HepG2 (cell line): ENCODE results near the gene ZNF101. TPM values are rescaled to one million over a fixed set of nuclear protein-coding genes. Genes with fewer than 3 reads are reported as not detected.

Source experiments
- ATAC-seq: fragments of 200-7000 bp; cut with Tn5 transposase; 3 replicates; pipeline ENCODE4 v1.9.1; 2020; ENCODE audit warnings: mild to moderate bottlenecking, moderate library complexity
- BruUV-seq: library from RNA; stranded (reverse); fragments of 400-500 nt; replicated peaks from 2 replicates; lab custom pipeline; 2021; lab: Mats Ljungman, UMichigan
- CTCF ChIA-PET: fragments of 300-600 bp; formaldehyde crosslinking; extraction: SDS; loops from one replicate; lab custom pipeline; 2021; ENCODE audit warnings: low total read pairs, inconsistent platforms, low intra/inter-chr PET ratio; lab: Yijun Ruan, JAX
- POLR2A ChIA-PET: fragments of 350-600 bp; sonication (Branson Sonifier 250); formaldehyde crosslinking; loops from one replicate; lab custom pipeline; 2020; ENCODE audit warnings: antibody characterized with exemption, inconsistent platforms; lab: Yijun Ruan, JAX
- DNase-seq: peaks from one replicate; pipeline ENCODE4 v3.0.0-alpha.2; 2015; ENCODE audit warnings: low spot score
- FAIRE-seq: peaks from 3 replicates; lab custom pipeline; 2011; peaks lifted over from hg19 to GRCh38; lab: Jason Lieb, UNC
- H2AFZ ChIP-seq: one replicate; pipeline ENCODE4 v1.6.1; 2011; ENCODE audit warnings: low read length, inconsistent platforms
- H3K27ac ChIP-seq: fragments of 300-600 bp; 3 replicates; pipeline ENCODE4 v1.8.0; 2011; ENCODE audit warnings: mixed run types, mild to moderate bottlenecking, mixed read lengths, low read length, inconsistent platforms; ENCODE audit not compliant: insufficient read depth; ENCODE audit errors: extremely low read length
- H3K27me3 ChIP-seq, 2 experiments: fragments of 200-600 bp in 1 of 2; 2 replicates in 1 of 2; 3 replicates in 1 of 2; pipeline versions ENCODE4 v1.6.0 to v1.8.0; 2011; ENCODE audit warnings: low read length in 2 of 2, mild to moderate bottlenecking in 2 of 2, moderate library complexity in 2 of 2, inconsistent platforms in 1 of 2; ENCODE audit not compliant: insufficient read depth in 2 of 2, control insufficient read depth in 1 of 2
- H3K36me3 ChIP-seq, 2 experiments: fragments of 200-600 bp in 1 of 2; replicated peaks in 1 of 2; 2 replicates in 1 of 2; 3 replicates in 1 of 2; pipeline versions ENCODE4 v1.5.1 to v1.8.0; 2011; ENCODE audit warnings: low read length in 2 of 2, inconsistent platforms in 1 of 2; ENCODE audit not compliant: insufficient read depth in 2 of 2, control insufficient read depth in 1 of 2
- H3K4me1 ChIP-seq: 2 replicates; pipeline ENCODE4 v1.5.1; 2012; ENCODE audit warnings: low read length, inconsistent platforms; ENCODE audit not compliant: insufficient read depth
- H3K4me2 ChIP-seq: 2 replicates; pipeline ENCODE4 v1.6.0; 2011; ENCODE audit warnings: low read depth, low read length, inconsistent platforms
- H3K4me3 ChIP-seq, 3 experiments: fragments of 200-600 bp in 1 of 3; sonication (generic), shearing (Covaris generic) in 1 of 3; replicated peaks in 1 of 3; 2 replicates each; pipeline ENCODE4 v1.5.1; 2011 to 2016; ENCODE audit warnings: low read length in 3 of 3, inconsistent platforms in 2 of 3, low read depth in 2 of 3, mild to moderate bottlenecking in 2 of 3, control low read depth in 1 of 3, mixed read lengths in 1 of 3; ENCODE audit not compliant: insufficient read depth in 1 of 3
- H3K79me2 ChIP-seq: one replicate; pipeline ENCODE4 v1.6.1; 2011; ENCODE audit warnings: low read length, inconsistent platforms; ENCODE audit not compliant: insufficient read depth
- H3K9ac ChIP-seq: 2 replicates; pipeline ENCODE4 v1.6.0; 2011; ENCODE audit warnings: mild to moderate bottlenecking, low read depth, low read length, inconsistent platforms; ENCODE audit not compliant: insufficient read depth
- H3K9me3 ChIP-seq: 2 replicates; pipeline ENCODE4 v1.5.1; 2012; ENCODE audit warnings: mild to moderate bottlenecking, low read length
- H4K20me1 ChIP-seq: 2 replicates; pipeline ENCODE4 v1.6.0; 2011; ENCODE audit warnings: inconsistent platforms, mild to moderate bottlenecking, low read length, moderate library complexity; ENCODE audit not compliant: insufficient read depth
- FOXJ3 ChIP-seq: sonication (generic); formaldehyde crosslinking; IDR thresholded peaks from 2 replicates; pipeline ENCODE4 v1.4.0; 2020; ENCODE audit warnings: missing genetic modification reagents, mild to moderate bottlenecking, borderline replicate concordance
- HCFC1 ChIP-seq: fragments of 150-350 bp; IDR thresholded peaks from 2 replicates; pipeline ENCODE4 v1.6.1; 2014; ENCODE audit warnings: low read depth, low read length
- NR1H2 ChIP-seq: sonication (generic); formaldehyde crosslinking; IDR thresholded peaks from 2 replicates; pipeline ENCODE4 v1.8.1; 2022; ENCODE audit warnings: low read depth, missing genetic modification reagents, borderline replicate concordance
- RBM22 ChIP-seq: fragments of 200-400 bp; formaldehyde crosslinking; optimal IDR thresholded peaks from 2 replicates; pipeline ENCODE3; 2017; ENCODE audit warnings: mild to moderate bottlenecking, low read length, moderate library complexity
- SIN3B ChIP-seq: fragments of 150-350 bp; IDR thresholded peaks from 2 replicates; pipeline ENCODE4 v1.6.1; 2014; ENCODE audit warnings: low read length
- ZNF101 ChIP-seq: sonication (generic); formaldehyde crosslinking; IDR thresholded peaks from 2 replicates; pipeline ENCODE4 v1.4.0; 2020; ENCODE audit warnings: mild to moderate bottlenecking, low read depth, missing genetic modification reagents, borderline replicate concordance
- ZNF24 ChIP-seq: fragments of 450-650 bp; IDR thresholded peaks from 2 replicates; pipeline ENCODE4 v1.6.1; 2017; ENCODE audit warnings: antibody characterized with exemption, mild to moderate bottlenecking
- ZNF337 ChIP-seq: sonication (generic); formaldehyde crosslinking; IDR thresholded peaks from 2 replicates; pipeline ENCODE4 v1.5.1; 2020; ENCODE audit warnings: missing genetic modification reagents, low read depth, mild to moderate bottlenecking, borderline replicate concordance
- ZNF780A ChIP-seq: sonication (generic); formaldehyde crosslinking; IDR thresholded peaks from 2 replicates; pipeline ENCODE4 v1.8.0; 2022; ENCODE audit warnings: mild to moderate bottlenecking, missing genetic modification reagents, moderate library complexity
- WGBS: methylation state at CpG from one replicate; pipeline ENCODE4 v1.1.6; 2017; ENCODE audit warnings: low lambda C conversion rate; 5-methylcytosine and 5-hydroxymethylcytosine counted together
- in situ Hi-C: cut with HindIII; loops from 2 replicates; pipeline ENCODE4 v1.10.0; 2017; ENCODE audit warnings: low pct_unique_long_range_greater_than_20kb; ENCODE audit not compliant: extremely low pct_ligation_motif_present
- intact Hi-C: fragments of 100-400 bp; cut with micrococcal nuclease; formaldehyde crosslinking; loops from one replicate; pipeline ENCODE4 v1.10.0; 2022; ENCODE audit not compliant: unreplicated experiment
- polyA plus RNA-seq, 8 experiments: library from polyadenylated mRNA; depleted of rRNA in 3 of 8; stranded (reverse) in 7 of 8; unstranded in 1 of 8; fragments of >200 nt; fragmentation: Illumina TruSeq in 4 of 8; extraction: Trizol in 4 of 8; gene quantifications; 2 replicates each; pipeline versions ENCODE4 v1.2.1 to v1.2.3, GENCODE V29; 2011 to 2016; ENCODE audit warnings: low read depth in 4 of 8, missing spikeins in 1 of 8, mixed read lengths in 1 of 8; ENCODE audit not compliant: insufficient read depth in 1 of 8
- total RNA-seq, 5 experiments: library from RNA; depleted of rRNA; stranded (reverse); fragments of >200 nt; fragmentation: Illumina TruSeq; extraction: Trizol; gene quantifications; 2 replicates each; pipeline ENCODE4 v1.2.3, GENCODE V29; 2016; ENCODE audit warnings: low read depth in 1 of 5
- TF ChIP-seq, protein P1 (sequence below), 2 experiments: IDR thresholded peaks; 2 replicates each; pipeline ENCODE4 v1.6.1; 2011 to 2012; ENCODE audit warnings: low read length in 2 of 2, borderline replicate concordance in 1 of 2, low read depth in 1 of 2, mild to moderate bottlenecking in 1 of 2, moderate library complexity in 1 of 2
- TF ChIP-seq, protein P2 (sequence below): sonication (generic); formaldehyde crosslinking; IDR thresholded peaks from 2 replicates; pipeline ENCODE4 v1.8.0; 2022; ENCODE audit warnings: mild to moderate bottlenecking, missing genetic modification reagents
- TF ChIP-seq, protein P3 (sequence below): sonication (generic); formaldehyde crosslinking; IDR thresholded peaks from 2 replicates; pipeline ENCODE4 v1.5.0; 2020; ENCODE audit warnings: missing genetic modification reagents
- TF ChIP-seq, protein P4 (sequence below): sonication (generic); formaldehyde crosslinking; IDR thresholded peaks from 2 replicates; pipeline ENCODE4 v1.4.0; 2020; ENCODE audit warnings: missing genetic modification reagents

ZNF101 gene
- total and polyA plus RNA-seq, 2 of the 13 experiments (the other 11 are each of a cell fraction or from before 2014, with no cell fraction given) = 12.9 to 28.9 TPM

DNA sequence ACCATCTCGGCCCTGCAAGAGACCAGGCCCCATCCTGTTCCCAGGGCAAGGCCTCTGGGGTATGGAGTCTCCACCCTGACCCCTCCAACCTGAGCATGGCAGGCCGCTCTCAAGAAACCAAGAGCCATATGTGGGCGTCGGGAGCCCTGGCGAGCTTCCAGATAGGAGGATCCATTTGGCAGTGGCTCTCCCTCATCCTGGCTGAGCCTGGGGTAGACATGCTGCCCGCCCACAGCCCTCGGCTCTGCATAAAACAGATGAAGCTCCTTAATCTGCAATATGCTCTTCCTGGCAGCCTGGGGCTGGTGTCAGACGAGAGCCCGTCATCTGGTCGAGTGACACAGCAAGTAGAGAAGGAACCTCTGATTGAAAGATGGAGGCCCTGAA lies 11.2 kb upstream of the ZNF101 start (continued):
- TF ChIP-seq, protein P1, sequence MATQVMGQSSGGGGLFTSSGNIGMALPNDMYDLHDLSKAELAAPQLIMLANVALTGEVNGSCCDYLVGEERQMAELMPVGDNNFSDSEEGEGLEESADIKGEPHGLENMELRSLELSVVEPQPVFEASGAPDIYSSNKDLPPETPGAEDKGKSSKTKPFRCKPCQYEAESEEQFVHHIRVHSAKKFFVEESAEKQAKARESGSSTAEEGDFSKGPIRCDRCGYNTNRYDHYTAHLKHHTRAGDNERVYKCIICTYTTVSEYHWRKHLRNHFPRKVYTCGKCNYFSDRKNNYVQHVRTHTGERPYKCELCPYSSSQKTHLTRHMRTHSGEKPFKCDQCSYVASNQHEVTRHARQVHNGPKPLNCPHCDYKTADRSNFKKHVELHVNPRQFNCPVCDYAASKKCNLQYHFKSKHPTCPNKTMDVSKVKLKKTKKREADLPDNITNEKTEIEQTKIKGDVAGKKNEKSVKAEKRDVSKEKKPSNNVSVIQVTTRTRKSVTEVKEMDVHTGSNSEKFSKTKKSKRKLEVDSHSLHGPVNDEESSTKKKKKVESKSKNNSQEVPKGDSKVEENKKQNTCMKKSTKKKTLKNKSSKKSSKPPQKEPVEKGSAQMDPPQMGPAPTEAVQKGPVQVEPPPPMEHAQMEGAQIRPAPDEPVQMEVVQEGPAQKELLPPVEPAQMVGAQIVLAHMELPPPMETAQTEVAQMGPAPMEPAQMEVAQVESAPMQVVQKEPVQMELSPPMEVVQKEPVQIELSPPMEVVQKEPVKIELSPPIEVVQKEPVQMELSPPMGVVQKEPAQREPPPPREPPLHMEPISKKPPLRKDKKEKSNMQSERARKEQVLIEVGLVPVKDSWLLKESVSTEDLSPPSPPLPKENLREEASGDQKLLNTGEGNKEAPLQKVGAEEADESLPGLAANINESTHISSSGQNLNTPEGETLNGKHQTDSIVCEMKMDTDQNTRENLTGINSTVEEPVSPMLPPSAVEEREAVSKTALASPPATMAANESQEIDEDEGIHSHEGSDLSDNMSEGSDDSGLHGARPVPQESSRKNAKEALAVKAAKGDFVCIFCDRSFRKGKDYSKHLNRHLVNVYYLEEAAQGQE (IDR thresholded peaks at IDR 0.05; ENCODE audit: borderline replicate concordance in 1 of 2, low read depth in 1 of 2, low read length in 2 of 2) = no peak
- no peak for TF ChIP-seq RBM22

DNA sequence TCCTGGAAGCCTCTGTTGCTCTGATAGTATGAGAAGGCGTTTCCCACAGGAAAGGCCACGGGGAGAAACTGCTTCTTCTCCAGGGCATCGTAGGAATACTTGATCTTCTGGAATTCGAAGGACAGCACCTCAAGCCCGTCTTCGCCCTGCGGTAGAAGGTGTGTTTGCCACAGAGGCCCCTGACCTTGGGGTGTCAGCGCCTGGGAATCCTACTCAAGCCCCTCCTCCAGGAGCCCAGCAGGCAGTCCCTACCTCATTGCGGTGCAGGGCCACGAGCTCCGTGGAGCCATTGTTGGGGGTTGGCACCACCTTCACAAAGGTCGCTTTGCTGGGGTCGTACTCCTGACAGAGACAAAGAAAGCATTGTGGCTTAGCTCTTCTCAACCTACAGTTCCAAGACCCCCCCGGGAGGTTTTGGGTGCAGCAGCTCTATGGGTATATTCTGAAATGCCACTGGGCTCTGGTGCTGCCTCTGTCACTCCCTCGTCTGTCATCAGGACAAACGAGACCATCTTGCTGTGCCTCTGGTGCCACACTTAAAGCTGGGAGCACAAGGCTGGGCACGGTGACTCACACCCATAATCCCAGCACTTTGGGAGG lies 8.9 kb upstream of the ZNF101 start:
- TF ChIP-seq ZNF24 (no peak), ZNF780A (CRISPR knock-in tag) (no peak), FOXJ3 (no peak), ZNF101 (no peak), SIN3B (no peak), NR1H2 (CRISPR knock-in tag) (no peak), HCFC1 (no peak), ZNF337 (CRISPR knock-in tag) (no peak)
- TF ChIP-seq, protein P2, sequence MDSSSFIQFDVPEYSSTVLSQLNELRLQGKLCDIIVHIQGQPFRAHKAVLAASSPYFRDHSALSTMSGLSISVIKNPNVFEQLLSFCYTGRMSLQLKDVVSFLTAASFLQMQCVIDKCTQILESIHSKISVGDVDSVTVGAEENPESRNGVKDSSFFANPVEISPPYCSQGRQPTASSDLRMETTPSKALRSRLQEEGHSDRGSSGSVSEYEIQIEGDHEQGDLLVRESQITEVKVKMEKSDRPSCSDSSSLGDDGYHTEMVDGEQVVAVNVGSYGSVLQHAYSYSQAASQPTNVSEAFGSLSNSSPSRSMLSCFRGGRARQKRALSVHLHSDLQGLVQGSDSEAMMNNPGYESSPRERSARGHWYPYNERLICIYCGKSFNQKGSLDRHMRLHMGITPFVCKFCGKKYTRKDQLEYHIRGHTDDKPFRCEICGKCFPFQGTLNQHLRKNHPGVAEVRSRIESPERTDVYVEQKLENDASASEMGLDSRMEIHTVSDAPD (CRISPR knock-in tag) = no peak
- TF ChIP-seq, protein P3, sequence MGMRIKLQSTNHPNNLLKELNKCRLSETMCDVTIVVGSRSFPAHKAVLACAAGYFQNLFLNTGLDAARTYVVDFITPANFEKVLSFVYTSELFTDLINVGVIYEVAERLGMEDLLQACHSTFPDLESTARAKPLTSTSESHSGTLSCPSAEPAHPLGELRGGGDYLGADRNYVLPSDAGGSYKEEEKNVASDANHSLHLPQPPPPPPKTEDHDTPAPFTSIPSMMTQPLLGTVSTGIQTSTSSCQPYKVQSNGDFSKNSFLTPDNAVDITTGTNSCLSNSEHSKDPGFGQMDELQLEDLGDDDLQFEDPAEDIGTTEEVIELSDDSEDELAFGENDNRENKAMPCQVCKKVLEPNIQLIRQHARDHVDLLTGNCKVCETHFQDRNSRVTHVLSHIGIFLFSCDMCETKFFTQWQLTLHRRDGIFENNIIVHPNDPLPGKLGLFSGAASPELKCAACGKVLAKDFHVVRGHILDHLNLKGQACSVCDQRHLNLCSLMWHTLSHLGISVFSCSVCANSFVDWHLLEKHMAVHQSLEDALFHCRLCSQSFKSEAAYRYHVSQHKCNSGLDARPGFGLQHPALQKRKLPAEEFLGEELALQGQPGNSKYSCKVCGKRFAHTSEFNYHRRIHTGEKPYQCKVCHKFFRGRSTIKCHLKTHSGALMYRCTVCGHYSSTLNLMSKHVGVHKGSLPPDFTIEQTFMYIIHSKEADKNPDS = no peak
- TF ChIP-seq, protein P4, sequence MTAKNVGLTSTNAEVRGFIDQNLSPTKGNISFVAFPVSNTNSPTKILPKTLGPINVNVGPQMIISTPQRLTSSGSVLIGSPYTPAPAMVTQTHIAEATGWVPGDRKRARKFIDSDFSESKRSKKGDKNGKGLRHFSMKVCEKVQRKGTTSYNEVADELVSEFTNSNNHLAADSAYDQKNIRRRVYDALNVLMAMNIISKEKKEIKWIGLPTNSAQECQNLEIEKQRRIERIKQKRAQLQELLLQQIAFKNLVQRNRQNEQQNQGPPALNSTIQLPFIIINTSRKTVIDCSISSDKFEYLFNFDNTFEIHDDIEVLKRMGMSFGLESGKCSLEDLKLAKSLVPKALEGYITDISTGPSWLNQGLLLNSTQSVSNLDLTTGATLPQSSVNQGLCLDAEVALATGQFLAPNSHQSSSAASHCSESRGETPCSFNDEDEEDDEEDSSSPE = no peak
- Histone ChIP-seq H2AFZ (no peak overlapping the region), H3K4me3 (no peak overlapping the region), H4K20me1 (peaks cover 20% of the 10 kb centered on the region), H3K79me2 (peaks cover 32% of the 10 kb centered on the region), H3K9ac (no peak overlapping the region), H3K4me1 (peaks cover 30% of the 10 kb centered on the region), H3K9me3 (no peaks in the 10 kb centered on the region), H3K27ac (no peak overlapping the region), H3K4me2 (no peak overlapping the region), H3K36me3 (peaks cover 40 to 49% of the 10 kb centered on the region in 2 experiments), H3K27me3 (no peaks in the 10 kb centered on the region; a peak in 1 of 5 replicates)
- ATAC-seq = no peak
- DNase-seq = no peak
- no TSS peak for BruUV-seq
- intact Hi-C loops (no loop called here), in situ Hi-C loops (no loop called here)
- POLR2A ChIA-PET = interaction anchor here (1.4 kb wide), 1 partner anchor 9 kb away, joined by 4 read pairs; no protein-coding TSS in a partner anchor
- FAIRE-seq = no peak
- 95% methylated on average over 10 of the region's 17 CpGs for WGBS
- CTCF ChIA-PET = no interaction called here
